Femur (tissue), 1 donor: ENCODE measurements around the gene MISP3.
A peak's percentile ranks its signal among the peaks of the same experiment; 100 is the strongest.

Experiments
- DNase-seq: peaks from one replicate; pipeline ENCODE4 v3.0.0-alpha.2; 2017

The MISP3 gene

DNA sequence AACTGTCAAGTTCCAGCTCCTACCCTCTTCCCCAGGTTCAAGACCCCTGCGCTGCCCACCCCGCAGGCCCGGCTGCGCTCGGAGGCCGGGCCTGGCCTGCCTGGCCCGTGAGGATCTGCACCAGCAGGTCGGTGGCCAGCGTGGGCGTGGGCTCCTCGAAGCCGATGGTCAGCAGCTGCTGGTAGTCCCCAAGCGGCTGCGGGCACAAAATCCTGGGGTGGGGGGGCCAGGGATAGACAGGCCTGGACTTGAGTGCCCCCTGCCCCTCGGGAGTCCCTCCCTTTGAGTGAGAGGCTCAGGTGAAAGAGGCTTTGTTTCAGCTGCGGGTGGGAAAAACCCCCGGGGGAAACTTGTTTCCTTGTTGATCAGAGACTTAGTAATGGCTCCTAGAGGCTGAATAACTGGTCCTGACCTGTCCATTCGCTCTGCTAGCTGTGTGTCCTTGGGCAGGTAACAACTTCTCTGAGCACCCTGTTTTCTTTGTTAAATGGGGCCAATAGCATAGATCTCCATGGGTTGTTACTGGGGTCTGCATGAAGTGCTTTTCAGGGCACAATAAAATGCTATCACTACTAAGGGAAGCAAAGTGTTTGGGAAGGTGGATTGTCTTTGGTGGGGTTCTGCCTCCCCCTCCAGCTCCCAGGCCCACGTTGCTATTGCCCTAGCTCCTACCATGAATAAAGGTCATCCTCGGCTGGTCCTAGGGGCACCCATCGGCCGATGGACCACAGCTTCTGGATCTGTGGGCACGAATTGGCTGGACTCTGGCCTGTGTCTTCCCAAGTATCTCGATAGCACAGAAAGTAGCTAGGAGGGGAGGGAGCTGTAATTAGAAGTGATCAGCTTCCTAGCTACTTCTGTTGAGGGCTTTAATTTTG lies 9.4 kb downstream of the MISP3 start:
- DNase-seq = no peak

DNA sequence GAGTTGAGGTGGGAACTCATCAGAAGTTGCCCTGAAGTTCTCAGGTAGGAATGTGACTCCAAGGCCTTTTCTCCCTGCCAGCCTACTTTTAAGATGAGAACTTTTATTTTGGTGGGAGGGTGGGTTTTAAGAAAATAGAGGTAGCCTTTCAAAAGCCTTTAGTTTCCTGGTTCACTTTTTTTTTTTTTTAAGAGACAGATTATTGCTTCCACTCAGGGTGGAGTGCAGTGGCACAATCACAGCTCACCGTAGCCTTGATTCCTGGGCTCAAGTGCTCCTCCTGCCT lies 10.0 kb downstream of the MISP3 start:
- DNase-seq = no peak

DNA sequence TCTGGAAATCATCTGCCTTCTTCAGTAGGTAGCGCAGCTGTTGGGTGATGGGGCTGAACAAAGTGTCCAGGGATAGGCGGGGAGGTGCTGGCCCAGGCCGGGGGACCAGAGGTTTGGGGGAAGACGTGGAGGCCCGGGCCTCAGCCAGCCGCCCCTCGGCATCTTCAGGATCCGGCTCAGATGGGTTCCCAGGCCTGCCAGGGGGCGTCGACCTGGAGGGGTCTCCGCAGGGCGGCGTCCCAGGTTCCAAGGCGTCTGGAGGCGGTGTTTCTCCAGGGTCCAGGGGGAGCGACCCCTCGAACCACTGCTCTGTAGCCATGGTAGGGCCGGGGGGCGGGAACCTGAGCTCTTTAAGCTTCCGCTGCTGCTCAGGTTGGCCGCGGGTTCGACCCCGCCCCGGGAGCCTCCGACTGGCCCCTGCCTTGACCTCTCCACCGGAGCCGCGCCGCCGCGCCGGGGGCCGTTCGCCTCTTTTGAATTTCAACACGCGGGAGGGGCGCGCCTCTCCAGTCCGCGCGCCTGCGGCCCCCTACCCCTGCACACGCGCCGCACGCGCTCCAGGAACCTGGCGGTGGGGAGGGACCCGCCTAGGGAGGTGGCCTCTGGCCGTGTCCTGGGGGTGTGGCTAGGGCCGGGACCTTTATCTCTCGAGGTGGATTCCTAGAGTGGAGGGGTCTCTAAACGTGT lies 12.9 kb downstream of the MISP3 start, which contains the start of gene C19orf67:
Gene C19orf67 (minus strand): TSS at position 475 of the 687 bp plus-strand sequence. CDS start 156 bp downstream, at position 319.
- DNase-seq = no peak

DNA sequence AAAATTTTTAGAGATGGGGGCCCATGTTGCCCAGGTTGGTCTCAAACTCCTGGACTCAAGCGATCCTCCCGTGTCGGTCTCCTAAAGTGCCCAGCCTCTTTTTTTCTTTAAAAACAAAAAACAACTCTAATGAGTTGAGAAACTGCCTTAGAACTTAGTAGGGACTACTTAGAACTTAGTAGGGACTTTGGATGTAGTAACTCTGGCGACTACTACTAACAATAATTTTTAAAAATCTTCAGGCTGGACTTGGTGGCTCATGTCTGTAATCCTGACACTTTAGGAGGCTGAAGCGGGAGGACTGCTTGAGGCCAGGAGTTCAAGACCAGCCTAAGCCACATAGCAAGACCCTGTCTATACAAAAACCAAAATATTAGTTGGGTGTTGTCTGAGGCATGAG lies 13.5 kb downstream of the MISP3 start:
- DNase-seq = no peak

DNA sequence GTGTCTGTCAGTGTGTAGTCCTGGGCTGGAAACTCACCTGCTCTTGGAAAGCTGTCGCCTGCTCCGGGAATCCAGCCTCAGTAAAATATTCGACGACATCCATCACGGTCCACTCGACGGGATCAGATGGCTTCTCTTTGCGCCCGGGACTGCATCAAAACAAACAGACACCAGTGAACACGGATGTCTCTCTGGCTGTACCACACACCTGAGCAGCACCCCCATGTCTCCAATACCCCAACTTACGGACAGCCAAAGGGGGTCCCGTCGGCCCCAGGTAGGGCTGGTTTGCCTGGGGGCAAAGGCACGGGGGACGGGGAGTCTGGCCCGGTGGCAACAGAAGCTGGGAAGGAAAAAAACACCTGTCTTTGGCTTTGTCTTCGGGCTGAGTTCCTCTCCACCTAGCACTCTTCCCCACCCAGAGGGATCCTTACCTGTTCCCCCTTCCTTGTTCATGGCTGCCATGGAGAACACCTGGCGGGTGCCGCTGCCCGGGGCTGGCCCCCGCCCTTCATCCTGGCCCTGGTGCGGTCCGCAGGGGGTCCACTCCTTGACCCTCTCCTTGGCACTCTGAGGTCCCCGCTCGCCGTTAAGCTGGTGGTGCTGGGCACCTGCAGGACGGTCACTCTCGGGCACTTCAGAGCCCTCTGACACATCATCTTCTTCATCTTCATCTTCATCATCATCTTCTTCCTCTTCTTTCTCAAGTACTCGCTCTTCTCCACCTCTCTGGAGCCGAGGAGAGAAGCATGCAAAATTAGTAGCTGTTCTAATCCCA lies 16.2 kb downstream of the MISP3 start:
- DNase-seq = no peak

DNA sequence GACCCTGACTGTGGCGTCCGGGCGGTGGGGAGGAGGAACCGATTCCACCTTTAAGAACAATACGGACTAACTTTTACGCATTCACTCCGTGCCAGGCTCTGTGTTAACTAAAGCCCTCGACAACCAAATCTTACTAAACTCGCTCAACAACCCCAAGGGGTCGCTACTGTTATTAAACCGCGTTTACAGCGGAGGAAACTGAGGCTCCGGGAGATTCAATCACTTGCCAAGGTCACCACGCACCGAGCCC lies 16.8 kb downstream of the MISP3 start:
- no peak for DNase-seq

DNA sequence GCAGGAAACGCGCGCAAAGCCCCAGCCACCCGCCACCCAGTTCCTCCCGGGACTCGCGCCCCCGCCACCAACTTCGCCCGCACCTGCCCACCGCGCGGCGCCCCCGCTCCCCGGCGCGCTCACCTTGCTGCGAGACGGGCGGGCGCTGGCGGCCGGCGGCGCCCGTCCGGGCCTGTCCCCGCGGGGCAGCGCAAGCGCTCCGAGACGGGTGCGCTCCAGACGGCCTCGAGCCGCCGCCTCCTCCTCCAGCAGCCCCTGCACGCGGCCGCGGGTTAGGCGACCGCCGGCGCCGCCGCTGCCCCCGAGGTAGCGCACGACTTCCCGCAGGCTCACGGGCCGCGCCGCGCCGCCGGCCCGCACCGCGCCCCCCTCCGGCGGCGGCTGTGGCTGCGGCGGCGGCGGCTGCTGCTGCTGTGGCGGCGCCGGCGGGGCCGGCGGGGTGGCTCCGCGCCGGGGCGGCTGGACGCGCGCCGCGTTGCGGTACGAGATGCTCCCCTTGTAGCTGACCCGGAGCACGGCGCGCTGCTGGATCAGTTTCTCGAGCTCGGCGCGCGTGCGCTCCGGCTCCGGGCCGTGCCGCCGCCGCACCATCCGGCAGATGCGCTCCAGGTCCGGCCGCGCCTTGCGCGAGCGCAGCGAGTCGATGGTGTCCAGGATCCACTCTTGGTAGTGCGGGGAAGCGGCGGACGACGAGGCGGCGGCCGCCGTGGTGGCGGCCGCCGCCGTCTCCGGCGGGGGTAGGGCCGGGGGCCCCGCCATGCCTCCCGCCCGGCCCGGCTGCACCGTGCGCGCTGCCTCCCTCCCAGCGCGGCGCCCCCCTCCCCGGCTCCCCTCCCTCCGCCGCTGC lies 17.3 kb downstream of the MISP3 start:
- no peak for DNase-seq

- DNase-seq = peak; percentile 95
These were observed 18.0 kb downstream of the MISP3 start, which contains the start of gene SAMD1 for GRCh38 chr19:14090509-14091080. Gene SAMD1, minus strand, starts transcription at chr19:14090751.

DNA sequence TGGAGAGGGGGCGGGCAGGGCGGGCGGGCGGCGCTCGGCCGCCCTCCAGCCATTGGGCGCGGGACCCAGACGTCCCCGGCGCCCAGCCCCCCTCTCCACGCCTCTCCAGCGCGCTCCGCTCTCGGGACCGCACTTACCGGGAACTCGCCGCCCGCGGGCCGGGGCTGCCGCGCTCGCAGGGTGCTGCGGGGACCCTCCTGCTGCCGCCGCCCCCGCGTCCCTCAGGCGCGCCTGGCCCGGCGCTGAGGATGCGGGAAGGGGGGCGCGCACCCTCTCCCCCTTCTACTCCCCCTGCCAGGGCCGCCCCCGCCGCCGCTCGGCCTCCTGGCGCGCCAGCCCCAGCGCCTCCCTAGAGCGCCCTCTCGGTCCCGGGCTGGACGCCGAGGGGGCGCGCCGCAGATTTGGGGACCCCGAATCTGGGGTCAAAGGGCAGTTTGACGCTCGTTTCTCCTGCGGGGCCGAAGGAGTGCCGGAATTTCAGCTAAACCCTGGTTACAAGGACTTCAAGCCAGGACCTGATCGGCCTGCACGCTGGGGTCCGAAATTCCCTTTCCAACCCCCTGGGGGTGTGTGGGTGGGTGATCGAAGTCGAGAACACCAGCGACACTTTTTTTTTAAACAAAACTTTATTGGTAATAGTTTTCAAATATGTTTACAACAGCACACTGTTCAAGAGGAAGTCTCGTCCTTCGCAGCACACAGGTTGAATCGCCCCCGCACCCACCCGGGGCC lies 18.7 kb downstream of the MISP3 start:
- peak; percentile 80 for DNase-seq

GRCh38 chr19:14091813-14092462 lies 19.4 kb downstream of the MISP3 start:
- DNase-seq = peak; percentile 58

DNA sequence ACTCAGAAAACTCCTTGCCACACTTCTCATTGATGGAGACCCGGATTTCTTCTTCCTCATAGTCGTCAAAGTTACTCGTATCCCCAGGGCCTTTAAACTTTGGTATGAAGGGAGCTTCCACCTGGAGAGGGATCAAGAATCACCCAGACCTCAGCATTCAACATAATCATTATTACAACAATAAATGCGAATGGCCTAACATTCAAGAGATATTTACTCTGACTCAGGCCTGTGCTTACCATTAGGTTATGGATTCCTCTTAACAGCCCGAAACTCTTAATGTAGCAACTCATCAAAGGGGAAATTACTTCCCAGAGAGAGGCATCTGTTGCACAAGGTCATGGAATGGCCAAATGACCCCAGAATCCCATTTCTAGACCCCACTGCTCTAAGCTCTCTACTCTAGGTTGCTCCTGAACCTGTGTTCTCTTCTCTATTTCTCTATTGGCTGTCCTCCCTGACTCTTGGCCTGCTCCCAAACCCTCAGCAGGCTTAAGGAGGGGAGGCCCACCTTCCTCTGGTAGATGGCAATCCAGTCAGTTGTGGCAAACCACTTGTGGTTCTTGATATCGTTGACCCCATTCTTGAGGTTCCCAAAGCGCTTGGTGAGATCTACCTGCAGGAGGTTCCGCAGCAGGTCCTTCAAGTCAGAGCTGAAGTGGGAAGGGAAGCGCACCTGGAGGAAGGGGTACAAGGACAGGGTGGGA lies 20.7 kb downstream of the MISP3 start:
- no peak for DNase-seq

DNA sequence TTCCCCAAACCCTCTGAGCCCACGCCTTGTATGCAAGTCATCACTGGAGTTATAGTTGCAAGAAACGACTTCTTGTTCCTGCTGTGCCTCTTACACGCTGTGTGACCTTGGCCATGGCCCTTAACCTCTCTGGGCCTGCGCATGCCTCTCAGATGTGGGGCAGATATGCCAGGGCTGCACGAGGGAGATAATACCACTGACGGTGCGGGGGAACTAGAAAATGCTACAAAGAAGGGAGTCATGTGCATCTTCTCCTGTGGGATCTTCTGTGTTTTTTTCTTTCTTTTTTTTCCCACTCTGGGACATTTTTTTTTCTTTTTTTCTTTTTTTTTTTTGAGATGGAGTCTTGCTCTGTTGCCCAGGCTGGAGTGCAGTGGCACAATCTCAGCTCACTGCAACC lies 22.3 kb downstream of the MISP3 start:
- DNase-seq = no peak

DNA sequence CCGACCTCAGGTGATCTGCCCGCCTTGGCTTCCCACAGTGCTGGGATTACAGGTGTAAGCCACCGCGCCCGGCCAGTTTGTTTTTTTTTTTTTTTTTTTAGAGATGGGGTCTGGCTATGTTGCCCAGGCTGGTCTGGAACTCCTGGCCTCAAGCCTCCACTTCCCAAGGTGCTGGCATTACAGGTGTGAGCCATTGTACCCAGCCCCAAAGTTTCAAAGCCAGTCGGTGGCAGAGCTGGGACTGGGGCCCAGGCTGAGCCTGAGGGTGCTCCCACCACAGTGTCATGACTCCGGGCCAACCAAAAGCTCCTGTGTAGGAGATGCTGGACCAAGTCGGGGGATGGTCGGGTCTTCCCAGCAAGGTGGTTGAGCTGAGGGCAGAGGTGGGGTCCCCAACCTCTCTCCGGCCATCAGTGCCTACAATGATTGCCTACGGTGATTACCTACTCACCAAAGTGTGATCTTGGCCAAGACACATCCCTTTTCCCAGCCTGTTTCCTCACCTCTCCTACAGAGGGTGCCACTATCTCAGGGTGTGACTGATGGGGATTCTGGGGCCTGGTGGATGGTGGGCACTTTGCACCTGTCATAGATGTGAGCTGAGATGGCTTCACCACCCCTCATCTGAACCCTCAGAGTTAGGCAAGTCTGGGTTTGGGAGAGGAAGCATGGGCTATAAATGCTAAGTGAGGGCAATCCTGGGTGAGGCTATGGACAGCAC lies 23.8 kb downstream of the MISP3 start:
- DNase-seq = peak; percentile 11

DNA sequence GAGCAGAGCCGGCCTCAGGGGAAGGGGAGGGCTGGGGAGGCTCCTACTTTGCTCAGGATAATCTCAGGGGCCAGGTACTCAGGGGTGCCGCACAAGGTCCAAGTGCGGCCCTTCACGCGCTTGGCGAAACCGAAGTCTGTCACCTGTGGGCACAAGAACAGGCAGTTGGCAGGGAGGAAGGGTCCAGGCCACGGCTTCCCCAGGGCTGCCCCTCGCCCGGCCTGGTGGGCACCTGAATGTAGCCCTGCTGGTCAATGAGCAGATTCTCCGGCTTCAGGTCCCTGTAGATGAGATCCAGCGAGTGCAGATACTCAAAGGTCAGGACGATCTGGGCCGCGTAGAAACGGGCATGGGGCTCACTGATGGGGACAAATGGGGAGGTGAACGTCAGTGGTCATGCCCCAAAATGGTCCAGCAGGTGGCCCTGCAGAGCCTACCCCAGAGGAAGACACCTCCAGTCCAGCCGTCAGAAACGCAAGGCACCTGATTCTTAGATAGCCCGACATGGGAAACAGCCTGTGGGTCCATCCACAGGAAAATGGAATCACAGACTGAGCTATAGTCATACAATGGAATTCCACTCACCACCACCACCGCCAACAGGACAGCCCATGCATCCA lies 25.1 kb downstream of the MISP3 start:
- no peak for DNase-seq

- no peak for DNase-seq
These were observed 28.5 kb downstream of the MISP3 start for GRCh38 chr19:14101003-14101545.

DNA sequence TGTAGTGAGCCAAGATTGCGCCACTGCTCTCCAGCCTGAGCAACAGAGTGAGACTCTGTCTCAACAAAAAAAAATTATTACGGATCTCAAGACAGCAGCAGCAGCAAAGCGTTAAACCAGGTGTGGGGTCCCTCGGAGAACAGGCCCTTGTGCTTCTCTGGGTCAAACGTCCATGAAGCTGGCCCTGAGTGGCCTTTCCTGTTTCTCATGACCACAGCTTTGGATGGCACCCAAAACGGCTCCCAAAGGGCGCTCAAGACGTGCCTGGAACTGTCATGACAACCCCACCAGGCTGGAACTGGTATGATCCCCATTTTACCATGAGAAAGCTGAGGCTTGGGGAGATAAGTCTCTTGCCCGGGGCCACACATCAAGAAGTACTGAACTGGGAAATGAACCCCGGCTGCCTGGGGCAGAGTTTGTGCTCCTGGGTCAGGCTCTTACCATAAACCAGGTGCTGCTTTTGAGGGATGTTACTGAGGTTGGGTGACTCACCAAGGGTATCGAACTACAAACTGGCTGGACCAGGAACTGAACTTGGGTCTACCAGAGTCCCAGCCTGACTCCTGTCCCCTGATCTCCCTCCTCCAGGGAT lies 29.6 kb downstream of the MISP3 start:
- no peak for DNase-seq

DNA sequence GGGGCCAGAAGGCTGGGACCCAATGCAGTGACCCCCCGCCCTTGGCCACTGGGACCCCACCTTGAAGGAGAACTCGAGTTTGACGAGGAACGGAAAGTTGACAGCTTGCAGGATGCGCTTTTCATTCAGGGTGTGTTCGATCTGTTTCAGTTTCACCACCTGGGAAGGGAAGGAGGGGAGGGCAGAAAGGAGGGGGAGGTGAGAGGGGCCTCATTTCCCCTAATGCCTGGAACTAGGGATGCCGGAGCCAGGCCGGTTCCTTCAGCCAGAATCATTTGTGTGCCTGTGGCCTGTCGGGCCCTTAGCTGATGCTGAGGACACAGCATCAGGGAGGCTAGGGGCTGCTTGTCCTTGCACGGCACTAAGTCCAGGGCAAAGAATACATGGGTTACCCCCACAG lies 30.2 kb downstream of the MISP3 start:
- DNase-seq = peak; percentile 11

GRCh38 chr19:14103310-14103709 lies 30.7 kb downstream of the MISP3 start:
- DNase-seq = peak; percentile 22

DNA sequence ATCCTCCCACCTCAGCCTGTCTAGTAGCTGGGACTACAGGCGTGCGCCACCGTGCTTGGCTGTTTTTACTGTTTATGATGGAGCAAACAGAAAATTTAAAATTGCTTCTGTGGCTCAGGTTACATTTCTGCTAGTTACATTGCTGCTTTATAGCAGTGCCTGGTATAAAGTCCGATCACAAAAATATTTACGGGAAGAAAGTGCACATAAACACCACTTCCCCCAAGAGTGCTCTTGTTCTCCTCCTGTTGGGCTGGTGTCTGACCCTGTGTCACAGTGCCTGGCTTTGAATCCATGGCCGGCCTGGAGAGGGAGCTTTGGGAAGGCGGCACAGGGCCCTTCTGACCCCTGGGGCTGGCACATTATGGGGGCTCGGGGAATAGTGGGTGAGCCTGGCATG lies 33.1 kb downstream of the MISP3 start:
- DNase-seq = no peak
